NCI-H1436 (cell line): Measurements from ENCODE around the gene MTX1.
"Not testable (repeated sequence)": the region's sequence is repeated elsewhere in the genome, so short reads cannot be mapped to it uniquely, and the experiment has no call there.

Experiments used
- DNase-seq: peaks from one replicate; lab custom pipeline; 2025; lab: John Stamatoyannopoulos, UW

MTX1 gene, protein sequence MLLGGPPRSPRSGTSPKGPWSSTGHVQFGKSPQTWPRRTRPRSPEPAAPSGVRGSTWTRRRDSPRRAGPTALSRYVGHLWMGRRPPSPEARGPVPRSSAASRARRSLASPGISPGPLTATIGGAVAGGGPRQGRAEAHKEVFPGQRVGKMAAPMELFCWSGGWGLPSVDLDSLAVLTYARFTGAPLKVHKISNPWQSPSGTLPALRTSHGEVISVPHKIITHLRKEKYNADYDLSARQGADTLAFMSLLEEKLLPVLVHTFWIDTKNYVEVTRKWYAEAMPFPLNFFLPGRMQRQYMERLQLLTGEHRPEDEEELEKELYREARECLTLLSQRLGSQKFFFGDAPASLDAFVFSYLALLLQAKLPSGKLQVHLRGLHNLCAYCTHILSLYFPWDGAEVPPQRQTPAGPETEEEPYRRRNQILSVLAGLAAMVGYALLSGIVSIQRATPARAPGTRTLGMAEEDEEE

DNA sequence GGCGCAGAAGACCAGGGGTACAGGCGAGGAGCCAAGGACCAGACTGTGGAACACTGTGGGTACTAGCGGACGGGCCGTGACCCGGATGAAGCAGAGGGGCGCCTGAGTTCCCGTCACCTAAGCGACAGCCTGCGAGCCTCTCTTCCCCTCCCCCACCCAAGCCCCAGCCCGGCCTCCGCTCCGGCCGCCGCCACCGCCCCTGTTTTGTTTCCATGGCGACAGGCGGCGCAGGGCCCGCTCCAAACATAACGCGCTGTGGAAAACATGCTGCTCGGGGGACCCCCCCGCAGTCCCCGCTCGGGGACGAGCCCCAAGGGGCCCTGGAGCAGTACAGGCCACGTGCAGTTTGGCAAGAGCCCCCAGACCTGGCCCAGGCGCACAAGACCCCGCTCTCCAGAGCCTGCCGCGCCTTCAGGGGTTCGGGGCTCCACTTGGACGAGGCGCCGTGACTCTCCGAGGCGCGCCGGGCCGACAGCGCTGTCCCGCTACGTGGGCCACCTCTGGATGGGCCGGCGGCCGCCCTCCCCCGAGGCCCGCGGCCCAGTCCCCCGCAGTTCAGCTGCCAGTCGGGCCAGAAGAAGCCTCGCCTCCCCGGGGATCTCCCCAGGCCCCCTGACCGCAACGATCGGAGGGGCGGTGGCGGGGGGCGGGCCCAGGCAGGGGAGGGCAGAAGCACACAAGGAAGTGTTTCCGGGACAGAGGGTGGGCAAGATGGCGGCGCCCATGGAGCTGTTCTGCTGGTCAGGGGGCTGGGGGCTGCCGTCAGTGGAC is at the start of gene MTX1:
Gene MTX1 (plus strand): TSS at position 155 of the 771 bp plus-strand sequence. CDS start 110 bp downstream, at position 265.
- peak; percentile 74 for DNase-seq

DNA sequence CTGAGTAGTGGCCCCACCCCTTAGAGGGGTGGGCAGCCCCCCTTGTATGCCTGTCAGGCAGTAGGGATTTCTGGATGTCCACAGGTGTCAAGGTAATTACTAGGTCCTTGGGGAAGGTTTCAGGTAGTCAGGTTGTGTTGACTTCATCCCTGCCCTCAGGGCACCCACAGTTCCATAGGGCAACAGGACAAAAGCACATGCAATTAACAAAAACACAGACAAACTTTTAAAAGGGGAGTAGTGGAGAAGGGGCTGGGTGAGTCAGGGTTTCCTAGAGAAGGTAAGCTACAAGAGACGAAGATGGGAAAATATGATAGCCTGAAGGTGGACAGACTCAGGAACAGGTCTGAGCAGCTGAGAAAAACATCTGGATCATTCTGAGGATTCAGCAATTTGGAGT is 49.5 kb upstream of the MTX1 start:
- DNase-seq = no peak

DNA sequence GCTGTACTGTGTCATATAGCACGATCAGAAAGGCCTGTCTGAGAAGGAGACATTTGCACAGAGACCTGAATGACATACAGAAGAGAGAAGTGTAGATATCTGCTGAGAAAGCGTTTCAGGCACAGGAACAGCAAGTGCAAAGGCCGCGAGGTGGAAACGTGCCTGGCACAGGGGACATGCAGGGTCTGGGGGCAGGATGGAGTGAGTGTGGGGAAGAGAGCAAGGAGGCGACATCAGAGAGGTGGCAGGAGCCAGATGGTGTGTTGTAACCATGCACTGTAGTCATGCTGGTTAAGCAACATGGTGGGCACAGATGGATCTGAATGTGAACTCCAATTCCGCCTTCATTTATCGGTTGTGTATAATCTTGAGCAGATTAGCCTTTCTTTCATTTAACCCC is 48.4 kb upstream of the MTX1 start:
- DNase-seq = no peak

DNA sequence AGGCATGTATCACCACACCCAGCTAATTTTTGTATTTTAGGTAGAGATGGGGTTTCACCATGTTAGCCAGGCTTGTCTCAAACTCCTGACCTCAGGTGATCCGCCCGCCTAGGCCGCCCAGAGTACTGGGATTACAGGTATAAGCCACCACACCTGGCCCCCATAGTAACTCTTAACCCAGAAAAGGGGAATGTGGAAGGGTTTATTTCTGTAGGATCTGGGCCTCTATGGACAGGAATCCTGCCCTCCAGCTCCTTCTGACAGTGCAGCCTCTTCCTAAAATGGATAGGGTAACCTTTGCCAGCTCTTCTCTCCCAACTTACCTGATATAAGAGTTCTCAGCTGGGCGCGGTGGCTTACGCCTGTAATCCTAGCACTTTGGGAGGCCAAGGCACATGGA is 45.9 kb upstream of the MTX1 start:
- DNase-seq = not testable (repeated sequence)

DNA sequence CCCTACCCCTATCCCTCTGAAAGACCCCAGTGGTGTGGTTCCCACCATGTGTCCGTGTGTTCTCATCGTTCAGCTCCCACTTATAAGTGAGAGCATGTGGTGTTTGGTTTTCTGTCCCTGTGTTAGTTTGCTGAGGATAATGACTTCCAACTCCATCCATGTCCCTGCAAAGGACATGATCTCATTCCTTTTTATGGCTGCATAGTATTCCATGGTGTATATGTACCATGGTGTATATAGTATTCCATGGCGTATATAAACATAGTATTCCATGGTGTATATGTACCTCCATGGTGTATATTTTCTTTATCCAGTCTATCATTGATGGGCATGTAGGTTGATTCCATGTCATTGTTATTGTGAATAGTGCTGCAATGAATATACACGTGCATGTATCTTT is 44.7 kb upstream of the MTX1 start:
- DNase-seq = not testable (repeated sequence)

DNA sequence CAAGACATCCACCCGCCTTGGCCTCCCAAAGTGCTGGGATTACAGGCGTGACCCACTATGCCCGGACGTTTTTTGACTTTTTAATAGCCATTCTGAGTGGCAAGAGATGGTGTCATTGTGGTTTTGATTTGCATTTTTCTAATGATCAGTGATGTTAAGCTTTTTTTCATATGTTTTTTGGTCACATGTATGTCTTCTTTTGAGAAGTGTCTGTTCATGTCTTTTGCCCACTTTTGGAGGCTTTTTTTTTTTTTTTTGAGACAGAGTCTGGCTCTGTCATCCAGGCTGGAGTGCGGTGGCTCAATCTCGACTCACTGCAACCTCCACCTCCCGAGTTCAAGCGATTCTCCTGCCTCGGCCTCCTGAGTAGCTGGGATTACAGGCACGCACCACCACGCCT is 43.9 kb upstream of the MTX1 start:
- not testable (repeated sequence) for DNase-seq

DNA sequence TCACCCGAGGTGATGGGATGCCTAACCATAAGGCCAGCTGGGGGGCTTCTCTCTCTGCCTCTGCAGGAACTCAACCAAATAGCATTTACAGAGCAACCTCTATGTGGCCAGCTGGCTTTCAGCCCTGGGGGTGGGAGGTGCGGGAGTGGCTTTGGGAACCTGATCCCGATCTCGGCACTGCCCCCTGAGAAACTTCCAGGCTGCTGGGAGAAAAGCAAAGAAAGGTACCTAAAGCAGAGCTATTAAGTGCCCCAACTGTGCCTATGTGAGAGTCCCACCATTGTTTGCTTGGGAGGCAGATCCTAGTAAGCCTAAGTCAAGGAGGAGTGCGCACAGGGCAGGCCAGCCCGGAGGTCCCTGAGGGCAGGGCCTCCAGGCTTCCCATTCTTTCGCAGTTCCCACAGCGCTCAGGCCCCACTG is 42.4 kb upstream of the MTX1 start:
- no peak for DNase-seq

DNA sequence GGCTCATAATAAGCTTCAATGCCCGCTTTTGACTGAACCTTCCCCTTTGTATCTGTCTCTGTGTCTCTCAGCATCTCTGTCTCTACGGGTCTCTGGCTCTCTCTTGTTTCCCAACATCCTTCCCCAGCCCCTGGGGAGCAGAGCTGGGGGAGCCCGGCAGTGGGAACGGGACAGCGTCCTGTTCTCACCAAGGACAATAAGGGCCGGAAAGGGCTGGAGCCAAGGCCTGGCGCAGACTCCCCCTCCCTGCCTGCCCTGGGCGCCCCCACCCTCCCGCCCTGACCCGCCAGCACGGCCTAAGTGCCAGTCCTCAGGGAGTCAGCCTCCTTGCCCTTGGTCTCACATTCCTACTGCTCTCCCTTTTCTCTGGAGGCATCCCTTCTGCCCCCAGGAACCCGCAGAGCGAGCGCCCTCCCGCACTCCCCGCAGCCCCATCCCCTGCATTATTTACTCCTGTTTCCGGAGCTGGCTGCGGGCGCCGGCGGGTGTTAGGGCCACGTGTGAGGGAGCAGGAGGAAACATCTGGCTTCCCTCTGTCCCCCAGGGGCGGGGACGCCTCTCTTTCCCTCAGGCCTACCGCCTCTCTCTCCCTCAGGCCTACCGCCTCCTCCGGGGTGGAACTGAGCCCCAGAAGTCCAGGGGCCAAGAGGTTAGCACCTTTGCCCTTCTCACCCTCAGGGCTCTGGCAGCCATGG is 41.9 kb upstream of the MTX1 start:
- DNase-seq = peak; percentile 14

DNA sequence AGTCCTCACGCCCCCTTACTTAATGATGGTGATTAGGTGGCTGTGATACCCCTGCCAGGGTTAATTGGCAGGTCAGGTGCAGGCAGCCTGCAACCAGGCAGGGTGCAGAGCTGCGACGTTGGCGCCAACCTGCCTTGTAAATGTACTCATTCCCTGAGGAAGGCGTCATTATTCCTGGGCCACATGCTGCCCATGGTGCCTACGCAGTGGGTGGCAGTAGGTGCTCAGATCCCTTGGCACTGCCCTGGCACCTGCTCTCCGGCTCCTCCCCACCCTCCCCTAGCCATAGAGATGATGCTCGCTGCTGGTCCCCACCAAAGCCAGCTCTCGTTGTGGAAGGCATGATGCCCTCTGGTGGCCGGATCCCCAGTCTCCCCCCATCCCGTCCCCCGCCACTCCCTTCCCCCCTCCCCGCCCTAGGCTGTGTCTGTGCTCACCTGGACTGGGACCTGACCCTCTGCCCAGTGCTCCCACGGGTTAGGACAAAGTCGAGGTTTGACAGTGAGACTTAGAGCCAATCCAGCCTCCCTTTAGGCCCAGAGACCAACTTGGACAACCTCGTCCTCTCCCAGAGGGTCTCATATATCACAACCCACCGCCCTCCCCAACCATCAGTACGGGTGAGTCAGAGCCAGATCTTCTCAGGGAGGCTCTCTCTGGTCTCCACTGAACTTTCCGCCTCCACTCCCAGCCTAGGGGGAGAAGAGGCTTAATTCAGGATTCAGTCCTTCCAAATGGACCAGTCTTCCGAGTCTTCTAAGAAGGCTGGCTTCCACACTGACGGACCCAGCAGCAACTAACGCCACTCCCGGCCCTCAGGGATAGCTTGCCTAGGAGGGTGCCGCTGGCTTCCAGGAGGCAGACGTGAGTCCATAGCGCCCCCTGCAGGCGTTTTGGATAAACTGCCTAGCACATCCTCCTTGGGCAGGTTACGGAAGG is 41.1 kb upstream of the MTX1 start:
- peak; percentile 85 for DNase-seq

DNA sequence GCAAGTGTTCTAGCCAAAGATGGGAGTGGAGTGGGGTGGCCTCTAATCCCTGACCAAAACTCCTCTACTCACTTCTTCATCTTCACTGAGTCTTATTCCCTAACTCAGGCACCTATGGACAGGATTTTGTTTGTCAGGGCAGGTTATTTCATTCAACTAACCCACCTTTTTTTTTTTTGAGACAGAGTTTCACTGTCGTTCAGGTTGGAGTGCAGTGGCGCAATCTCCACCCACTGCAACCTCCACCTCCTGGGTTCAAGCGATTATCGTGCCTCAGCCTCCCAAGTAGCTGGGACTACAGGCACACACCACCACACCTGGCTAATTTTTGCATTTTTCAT is 40.4 kb upstream of the MTX1 start:
- not testable (repeated sequence) for DNase-seq

DNA sequence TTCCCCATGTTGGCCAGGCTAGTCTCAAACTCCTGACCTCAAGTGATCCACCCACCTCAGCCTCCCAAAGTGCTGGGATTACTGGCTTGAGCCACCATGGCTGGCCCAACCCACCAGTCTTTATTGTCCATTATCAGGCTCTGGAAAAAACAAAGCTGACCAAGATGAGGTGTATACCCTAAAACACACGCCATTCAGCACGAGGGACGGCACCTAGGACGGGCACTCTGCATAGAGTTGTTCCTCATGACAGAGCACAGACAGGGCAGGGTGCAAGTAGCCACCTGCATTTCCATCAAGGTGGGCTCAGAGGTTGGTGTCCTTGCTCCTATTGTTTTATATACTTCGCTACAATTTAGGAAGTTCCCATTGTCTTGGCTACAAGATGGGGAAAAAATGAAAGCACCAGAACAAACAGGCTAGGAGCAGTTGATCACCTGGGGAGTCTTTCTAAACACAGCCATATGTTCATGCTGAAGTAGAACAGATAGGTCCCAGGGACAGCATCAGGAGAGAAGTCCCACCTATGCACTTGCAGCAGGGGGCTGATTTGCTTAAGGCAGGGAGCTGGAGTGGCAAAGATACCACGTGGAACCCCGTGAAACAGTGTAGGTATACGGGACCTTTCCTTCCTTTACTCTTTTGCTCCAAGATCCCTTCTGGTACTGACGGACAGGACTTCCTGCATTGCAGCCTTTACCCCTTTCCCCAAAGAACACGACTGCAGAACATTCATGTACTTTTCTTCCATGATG is 39.9 kb upstream of the MTX1 start:
- no peak for DNase-seq

DNA sequence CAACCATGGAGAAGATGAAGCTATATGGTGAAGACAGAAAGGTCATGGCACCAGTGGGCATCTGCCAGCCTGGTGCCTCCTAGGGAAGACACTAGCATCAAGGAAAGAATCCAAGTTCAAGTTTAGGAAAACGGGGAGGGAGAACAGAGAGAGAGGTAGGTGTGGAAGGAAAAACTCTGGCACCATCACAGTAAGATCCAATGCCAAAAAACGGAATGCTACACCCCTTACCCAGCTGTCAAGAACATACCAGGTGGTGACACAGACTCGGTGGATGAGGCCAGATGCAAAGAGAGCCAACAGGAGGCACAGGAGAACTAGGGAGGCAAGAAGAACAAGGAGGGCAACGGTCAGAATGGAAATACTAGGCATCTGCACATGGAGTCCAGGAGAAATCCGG is 39.0 kb upstream of the MTX1 start:
- DNase-seq = no peak

DNA sequence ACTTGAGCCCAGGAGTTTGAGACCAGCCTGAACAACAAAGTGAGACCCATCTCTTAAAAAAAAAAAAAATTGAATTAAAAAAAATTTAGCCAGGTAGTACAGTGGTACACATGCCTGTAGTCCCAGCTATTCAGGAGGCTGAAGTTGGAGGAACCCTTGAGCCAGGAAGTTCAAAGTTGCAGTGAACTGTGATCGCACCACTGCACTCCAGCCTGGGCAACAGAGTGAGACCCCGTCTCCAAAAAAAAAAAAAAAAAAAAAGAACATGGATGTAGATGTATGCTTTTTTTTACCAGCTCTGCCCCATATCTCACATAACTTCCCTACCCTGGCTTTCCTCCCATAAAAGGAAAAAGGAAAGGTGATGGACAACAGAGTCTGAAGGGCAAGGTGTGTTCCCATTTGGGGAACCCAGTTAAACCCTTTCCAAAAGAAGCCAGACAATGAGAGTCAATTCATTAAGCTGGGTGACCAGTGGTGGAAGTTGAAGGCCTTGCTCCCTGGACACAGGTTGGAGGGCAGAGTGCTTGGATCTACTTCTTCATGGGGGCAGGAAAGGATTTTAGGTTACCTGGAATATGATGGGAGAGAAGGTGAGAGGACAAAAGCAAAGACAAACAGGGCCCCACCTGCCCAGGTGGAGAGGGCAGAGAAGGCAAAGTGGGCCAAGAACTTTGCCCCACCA is 38.3 kb upstream of the MTX1 start:
- DNase-seq = no peak

DNA sequence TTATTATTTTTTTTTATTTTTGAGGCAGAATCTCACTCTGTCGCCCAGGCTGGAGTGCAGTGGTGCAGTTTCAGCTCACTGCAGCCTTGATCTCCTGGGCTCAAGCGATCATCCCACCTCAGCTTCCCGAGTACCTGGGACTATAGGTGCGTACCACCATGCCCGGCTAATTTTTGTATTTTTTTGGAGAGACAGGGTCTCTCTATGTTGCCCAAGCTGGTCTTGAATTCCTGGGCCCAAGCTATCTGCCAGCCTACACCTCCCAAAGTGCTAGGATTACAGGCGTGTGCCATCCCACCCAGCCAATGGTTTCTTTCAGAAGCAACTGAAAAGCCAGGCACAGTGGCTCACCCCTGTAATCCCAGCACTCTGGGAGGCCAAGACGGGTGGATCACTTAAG is 37.7 kb upstream of the MTX1 start:
- no peak for DNase-seq

DNA sequence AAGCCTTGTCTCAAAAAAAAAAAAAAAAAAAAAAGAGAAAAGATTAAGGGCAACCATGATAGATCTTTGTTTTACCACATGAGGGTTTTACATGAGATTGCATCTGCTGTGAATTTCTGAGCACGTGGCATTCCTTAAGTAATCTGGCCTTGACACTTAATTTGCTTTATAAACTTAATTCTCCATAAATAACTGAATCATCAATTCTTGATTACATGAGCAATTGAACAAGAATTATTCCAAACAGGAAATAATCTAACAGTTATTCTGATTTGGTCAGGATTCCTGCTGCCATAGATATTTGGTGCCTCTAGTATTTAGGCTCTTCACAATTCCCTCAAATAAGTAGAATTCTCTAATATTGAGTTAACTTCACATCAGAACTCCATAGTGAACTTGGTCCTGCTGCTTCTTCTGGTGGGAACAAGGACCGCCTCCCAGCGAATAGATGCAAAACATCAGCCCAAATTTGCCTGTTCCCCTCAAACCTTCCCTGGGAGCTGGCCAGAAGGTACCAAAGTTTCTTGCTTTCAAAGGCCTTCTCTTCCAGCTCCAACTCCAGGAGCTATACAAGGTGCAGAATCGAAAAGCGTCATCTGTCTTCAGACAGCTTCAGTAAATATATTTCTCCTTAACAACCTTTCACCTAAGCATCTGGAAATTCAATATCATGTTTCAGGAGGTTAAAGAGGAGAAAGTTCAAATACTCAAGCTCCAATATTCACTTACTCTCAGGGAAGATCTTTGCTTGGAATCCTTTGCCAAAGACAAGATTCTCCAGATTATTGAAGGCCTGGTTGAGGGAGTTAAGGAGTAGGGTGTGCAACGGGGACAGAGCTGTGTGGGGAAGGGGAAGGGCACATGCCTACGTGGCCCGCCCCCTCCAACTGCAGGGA is 36.4 kb upstream of the MTX1 start:
- DNase-seq = no peak

DNA sequence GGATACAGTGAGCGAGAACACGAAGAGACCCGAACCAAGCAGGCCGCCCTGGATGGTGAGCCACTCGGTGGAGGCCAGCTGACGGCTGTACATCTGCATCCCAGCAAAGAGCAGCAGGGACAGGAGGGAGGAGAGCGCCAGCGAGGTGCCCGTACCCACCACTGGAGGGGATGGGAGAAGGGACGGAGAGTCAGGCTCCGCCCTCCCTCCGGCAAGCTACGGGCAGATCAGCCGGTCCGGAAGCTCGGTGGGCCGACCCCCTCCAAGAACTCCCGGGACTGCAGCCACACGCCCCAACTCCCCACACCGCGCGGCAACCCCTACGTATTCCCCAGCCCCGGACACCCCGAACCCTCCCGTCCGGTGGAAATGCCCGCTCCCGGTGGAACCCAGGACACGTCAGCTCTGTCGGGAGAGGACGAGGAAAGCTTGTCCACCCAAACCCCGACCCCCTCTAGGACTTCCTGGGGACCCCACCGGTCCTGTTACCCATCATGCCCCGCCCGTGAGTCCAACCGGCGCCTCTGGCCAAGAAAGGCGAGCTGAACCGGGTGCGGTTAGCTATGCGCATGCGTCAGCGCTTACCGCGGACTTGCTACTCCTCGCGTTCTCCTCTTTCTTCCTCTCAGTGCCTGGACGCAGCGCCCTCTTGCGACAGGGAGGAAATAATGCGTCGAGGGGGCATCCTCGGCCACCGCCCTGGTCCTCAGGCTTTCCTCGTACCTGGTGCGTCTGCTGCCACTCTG is 35.6 kb upstream of the MTX1 start, which contains the start of gene KRTCAP2:
Gene KRTCAP2 (minus strand): TSS at position 573 of the 746 bp plus-strand sequence. CDS start 80 bp downstream, at position 493.
- peak; percentile 93 for DNase-seq

DNA sequence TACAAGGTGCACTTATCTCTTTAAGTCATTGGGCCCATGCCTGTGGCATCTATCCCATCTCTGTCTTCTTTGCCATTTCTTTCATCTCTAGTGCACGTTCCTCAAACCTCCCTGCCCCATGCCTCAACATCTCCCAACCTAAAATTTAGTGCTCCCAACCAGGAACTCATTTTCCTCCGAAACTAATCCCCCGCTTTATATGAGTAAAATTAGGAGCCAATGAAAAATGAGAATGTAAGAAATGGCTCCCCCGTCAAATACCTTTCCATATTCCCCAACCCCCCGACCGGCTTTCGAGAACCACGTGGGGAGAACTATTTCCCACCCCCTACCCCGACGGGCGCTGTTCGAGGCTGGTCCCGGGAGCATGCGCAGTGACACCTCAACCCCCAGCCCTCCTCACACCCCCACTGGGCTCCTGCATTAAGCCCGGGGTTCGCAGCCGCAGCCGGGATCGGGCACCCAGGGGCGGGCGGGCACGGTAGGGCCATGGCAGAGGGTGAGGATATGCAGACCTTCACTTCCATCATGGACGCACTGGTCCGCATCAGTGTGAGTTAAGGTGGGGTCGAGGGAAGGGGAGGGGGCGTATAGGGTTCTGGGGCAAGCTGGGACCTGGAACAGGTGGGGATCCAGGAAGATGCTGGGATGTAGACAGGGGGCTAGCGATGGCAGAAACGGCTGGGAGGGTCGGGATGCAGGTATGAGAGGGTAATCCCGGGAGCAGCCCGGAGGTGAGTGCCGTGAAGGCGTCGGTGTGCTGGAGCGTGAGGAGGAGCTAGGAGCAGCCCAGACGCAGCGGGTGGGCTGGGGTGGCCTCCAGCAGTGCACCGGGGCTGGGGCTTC is 34.8 kb upstream of the MTX1 start, which contains the start of gene TRIM46:
Gene TRIM46 (plus strand): TSS at position 372 of the 846 bp plus-strand sequence. CDS start 118 bp downstream, at position 490.
- peak; percentile 65 for DNase-seq
